Mucosa of descending colon (tissue), 3 donors: Measurements from ENCODE around the gene ZSWIM8. TPM values are rescaled to one million over a fixed set of nuclear protein-coding genes. Genes with fewer than 3 reads are reported as not detected.
A peak's percentile ranks its signal among the peaks of the same experiment; 100 is the strongest.
"Not testable (repeated sequence)": the region's sequence is repeated elsewhere in the genome, so short reads cannot be mapped to it uniquely, and the experiment has no call there.

Experiments
- ATAC-seq: fragments of 200-7000 bp; cut with Tn5 transposase; one replicate; pipeline ENCODE4 v1.9.1; 2020; ENCODE audit warnings: mild to moderate bottlenecking, moderate library complexity
- DNase-seq, 3 donors: peaks; one replicate each; pipeline ENCODE4 v3.0.0-alpha.2; 2020
- H3K36me3 ChIP-seq: fragments of 200-600 bp; one replicate; pipeline ENCODE4 v1.8.0; 2021; ENCODE audit warnings: low read depth, mild to moderate bottlenecking
- H3K4me1 ChIP-seq: fragments of 200-600 bp; one replicate; pipeline ENCODE4 v1.8.0; 2021; ENCODE audit warnings: low read depth, mild to moderate bottlenecking
- H3K4me3 ChIP-seq: fragments of 200-600 bp; one replicate; pipeline ENCODE4 v1.8.0; 2021; ENCODE audit warnings: mild to moderate bottlenecking
- H3K9me3 ChIP-seq: fragments of 200-600 bp; one replicate; pipeline ENCODE4 v1.8.0; 2021; ENCODE audit warnings: mild to moderate bottlenecking
- intact Hi-C, 2 donors: fragments of 100-400 bp; cut with DNase I in 1 of 2; cut with micrococcal nuclease in 1 of 2; formaldehyde crosslinking; loops; one replicate each; pipeline versions ENCODE4 v1.11.0 to v1.11.1; 2022; cut with DNase I, micrococcal nuclease
- total RNA-seq, 3 donors: library from RNA; stranded (reverse); fragmentation: NEBNext Ultra II Directional in 2 of 3; extraction: Animal tissue kit (Norgen Biotek cat#: 25700) in 2 of 3; gene quantifications; one replicate each; pipeline versions ENCODE4 v1.2.1 to v1.2.4, GENCODE V29; 2021 to 2023
- TF ChIP-seq, protein P1 (sequence below): fragments of 200-600 bp; IDR thresholded peaks from one replicate; pipeline ENCODE4 v1.8.0; 2022; ENCODE audit warnings: antibody characterized with exemption, mild to moderate bottlenecking
- donor health status: DM: no; HTN: no; CAD: no; lungs with moderate emphysema.
- donor health status: DM: no; HTN: no; CAD: no.
- donor health status: DM: no; HTN: yes; CAD: no.

The ZSWIM8 gene
- total RNA-seq, 3 donors from 2014 or later: 72.5 to 119 (median 90.1) TPM

- DNase-seq: peak in 2 of 3 donors; percentile 14 to 39
- H3K36me3 ChIP-seq: peaks cover 16% of the 10 kb centered on the region
- ATAC-seq: no peak
- H3K9me3 ChIP-seq: no peaks in the 10 kb centered on the region
- intact Hi-C loops: no loop called here
- TF ChIP-seq, protein P1, sequence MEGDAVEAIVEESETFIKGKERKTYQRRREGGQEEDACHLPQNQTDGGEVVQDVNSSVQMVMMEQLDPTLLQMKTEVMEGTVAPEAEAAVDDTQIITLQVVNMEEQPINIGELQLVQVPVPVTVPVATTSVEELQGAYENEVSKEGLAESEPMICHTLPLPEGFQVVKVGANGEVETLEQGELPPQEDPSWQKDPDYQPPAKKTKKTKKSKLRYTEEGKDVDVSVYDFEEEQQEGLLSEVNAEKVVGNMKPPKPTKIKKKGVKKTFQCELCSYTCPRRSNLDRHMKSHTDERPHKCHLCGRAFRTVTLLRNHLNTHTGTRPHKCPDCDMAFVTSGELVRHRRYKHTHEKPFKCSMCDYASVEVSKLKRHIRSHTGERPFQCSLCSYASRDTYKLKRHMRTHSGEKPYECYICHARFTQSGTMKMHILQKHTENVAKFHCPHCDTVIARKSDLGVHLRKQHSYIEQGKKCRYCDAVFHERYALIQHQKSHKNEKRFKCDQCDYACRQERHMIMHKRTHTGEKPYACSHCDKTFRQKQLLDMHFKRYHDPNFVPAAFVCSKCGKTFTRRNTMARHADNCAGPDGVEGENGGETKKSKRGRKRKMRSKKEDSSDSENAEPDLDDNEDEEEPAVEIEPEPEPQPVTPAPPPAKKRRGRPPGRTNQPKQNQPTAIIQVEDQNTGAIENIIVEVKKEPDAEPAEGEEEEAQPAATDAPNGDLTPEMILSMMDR: no peak
- no peak overlapping the region for H3K4me3 ChIP-seq
- peaks cover 16% of the 10 kb centered on the region for H3K4me1 ChIP-seq
These were observed 3.7 kb downstream of the ZSWIM8 start for GRCh38 chr10:73788864-73789658.

DNA sequence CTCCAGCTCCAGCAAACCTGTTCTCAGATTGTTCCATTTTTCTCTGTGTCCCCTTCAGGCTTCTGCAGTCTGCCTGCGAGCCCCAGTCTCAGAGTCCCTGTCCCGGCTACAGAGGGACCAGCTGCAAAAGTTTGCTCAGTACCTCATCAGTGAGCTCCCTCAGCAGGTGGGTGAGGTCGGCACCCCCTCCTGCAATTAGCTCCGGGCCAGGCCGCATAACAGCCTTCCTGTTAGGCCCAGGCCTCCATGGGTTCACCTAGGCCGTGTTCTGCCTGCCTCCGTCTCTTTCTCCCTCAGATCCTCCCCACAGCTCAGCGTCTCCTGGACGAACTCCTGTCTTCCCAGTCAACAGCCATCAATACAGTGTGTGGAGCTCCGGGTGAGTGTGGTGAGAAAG, 4.3 kb downstream of the ZSWIM8 start:
- TF ChIP-seq, protein P1: no peak
- intact Hi-C loops: no loop called here
- H3K36me3 ChIP-seq: peaks cover 16% of the 10 kb centered on the region

DNA sequence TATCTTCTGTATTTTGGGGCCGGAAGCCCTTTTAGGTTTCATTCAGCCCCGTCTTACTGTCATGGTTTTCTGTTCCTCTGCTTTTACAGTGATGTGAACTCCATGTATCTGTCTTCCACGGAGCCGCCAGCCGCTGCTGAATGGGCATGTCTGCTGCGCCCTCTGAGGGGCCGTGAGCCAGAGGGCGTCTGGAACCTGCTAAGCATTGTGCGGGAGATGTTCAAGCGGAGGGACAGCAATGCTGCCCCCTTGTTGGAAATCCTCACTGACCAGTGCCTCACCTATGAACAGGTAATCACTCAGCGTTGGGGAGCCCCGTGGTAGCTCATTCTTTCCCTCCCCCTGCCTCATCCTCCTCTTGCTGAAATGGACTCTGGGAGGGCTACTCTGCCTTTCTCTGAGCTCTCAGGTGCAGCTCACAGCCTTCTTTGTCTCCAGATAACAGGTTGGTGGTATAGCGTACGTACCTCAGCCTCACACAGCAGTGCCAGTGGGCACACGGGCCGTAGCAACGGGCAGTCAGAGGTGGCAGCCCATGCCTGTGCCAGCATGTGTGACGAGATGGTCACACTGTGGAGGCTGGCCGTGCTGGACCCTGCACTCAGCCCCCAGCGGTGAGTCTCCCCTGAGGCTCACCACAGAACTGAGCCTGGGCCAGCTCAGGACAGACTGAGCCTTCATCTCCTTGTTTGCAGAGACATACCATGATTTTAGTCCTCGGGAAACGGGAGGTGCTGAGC, 5.7 kb downstream of the ZSWIM8 start:
- no peaks in the 10 kb centered on the region for H3K9me3 ChIP-seq
- H3K4me1 ChIP-seq: peaks cover 13% of the 10 kb centered on the region
- intact Hi-C loops: no loop called here
- DNase-seq (peak in 2 of 3 donors; percentile 12 to 37), ATAC-seq (no peak)
- no peak overlapping the region for H3K4me3 ChIP-seq
- H3K36me3 ChIP-seq: peaks cover 12% of the 10 kb centered on the region
- TF ChIP-seq, protein P1: no peak

More for the DNA sequence above, 4.3 kb downstream of the ZSWIM8 start:
- ATAC-seq: no peak
- peak in 1 of 3 donors; percentile 44 for DNase-seq
- Histone ChIP-seq H3K4me3 (no peak overlapping the region), H3K4me1 (peaks cover 16% of the 10 kb centered on the region), H3K9me3 (no peaks in the 10 kb centered on the region)

GRCh38 chr10:73791871-73792400, 6.5 kb downstream of the ZSWIM8 start:
- DNase-seq (peak in 2 of 3 donors; percentile 17 to 46), ATAC-seq (no peak)
- TF ChIP-seq, protein P1: no peak
- intact Hi-C loops: no loop called here
- H3K4me3 ChIP-seq: no peak overlapping the region
- H3K4me1 ChIP-seq: peaks cover 5% of the 10 kb centered on the region
- no peaks in the 10 kb centered on the region for H3K9me3 ChIP-seq
- peaks cover 12% of the 10 kb centered on the region for H3K36me3 ChIP-seq

- DNase-seq: peak in 1 of 3 donors; percentile 35
- H3K4me3 ChIP-seq: no peak overlapping the region
- H3K36me3 ChIP-seq: peaks cover 12% of the 10 kb centered on the region
- TF ChIP-seq, protein P1: no peak
- ATAC-seq: no peak
- H3K9me3 ChIP-seq: no peaks in the 10 kb centered on the region
- no peaks in the 10 kb centered on the region for H3K4me1 ChIP-seq
- intact Hi-C loops: no loop called here
These were observed 8.1 kb downstream of the ZSWIM8 start for GRCh38 chr10:73793456-73793855.

GRCh38 chr10:73795491-73795890, 10.1 kb downstream of the ZSWIM8 start:
- ATAC-seq, intact Hi-C loops, H3K4me1 ChIP-seq, H3K9me3 ChIP-seq, H3K4me3 ChIP-seq, H3K36me3 ChIP-seq: not testable (repeated sequence)
- peak in 1 of 3 donors; percentile 36 for DNase-seq

- H3K4me1 ChIP-seq, intact Hi-C loops, ATAC-seq, H3K4me3 ChIP-seq, DNase-seq, H3K36me3 ChIP-seq, H3K9me3 ChIP-seq: not testable (repeated sequence)
These were observed 10.6 kb downstream of the ZSWIM8 start for GRCh38 chr10:73796035-73796434.
